COLO668 (cell line): ENCODE measurements around the gene LTK.

ENCODE experiments used
- DNase-seq: peaks from one replicate; lab custom pipeline; 2025; ENCODE audit not compliant: unreplicated experiment; lab: John Stamatoyannopoulos, UW

LTK gene

DNA sequence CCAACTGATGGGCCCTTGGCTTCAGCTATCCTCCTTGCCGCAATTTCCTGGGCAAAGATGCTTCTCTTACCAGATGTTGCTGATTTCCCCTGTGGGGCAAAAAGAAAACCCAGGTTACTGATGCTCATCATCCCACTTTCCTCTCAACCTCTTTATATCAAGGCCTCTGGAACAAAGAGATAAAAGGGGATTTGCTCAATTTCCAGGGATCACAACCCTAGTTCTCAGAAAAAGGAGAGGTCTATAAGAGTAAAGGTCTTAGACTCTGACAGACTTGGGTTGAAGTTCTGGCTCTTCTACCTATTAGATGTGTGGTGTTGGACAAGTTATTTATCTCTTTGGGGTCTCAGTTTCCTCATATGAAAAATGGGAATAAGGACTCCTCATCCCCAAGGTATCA lies 21.9 kb upstream of the LTK start:
- DNase-seq = no peak

DNA sequence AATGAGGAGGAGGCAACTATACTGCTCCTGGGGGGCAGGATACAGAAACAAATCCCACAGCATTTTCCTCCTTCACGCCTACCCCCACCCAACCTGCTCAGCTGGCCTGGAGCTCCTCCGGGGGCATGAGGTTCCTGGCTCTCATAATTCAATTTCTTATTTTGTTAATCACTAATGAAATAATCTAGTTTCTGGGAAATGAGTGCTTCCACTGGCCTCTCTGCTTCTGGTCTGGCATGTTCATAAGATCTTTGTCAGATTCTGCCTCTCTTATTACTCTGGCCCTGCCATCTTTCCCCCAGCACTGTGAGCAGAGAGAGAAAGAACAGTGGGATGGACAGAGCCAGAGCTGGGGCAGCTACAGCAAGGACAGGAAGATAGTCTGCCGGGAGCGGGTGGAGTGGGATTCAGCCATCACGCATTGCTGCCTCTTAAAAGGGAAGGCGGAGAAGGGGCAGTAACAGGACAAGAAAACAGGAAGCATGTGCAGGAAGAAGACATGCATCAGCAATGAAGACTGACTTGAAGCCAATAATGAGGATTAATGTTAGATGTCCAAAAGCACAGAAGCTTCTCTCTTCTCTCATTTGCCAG lies 16.8 kb upstream of the LTK start:
- no peak for DNase-seq

- DNase-seq = no peak
Measured at GRCh38 chr15:41523097-41523496, 9.5 kb upstream of the LTK start.

DNA sequence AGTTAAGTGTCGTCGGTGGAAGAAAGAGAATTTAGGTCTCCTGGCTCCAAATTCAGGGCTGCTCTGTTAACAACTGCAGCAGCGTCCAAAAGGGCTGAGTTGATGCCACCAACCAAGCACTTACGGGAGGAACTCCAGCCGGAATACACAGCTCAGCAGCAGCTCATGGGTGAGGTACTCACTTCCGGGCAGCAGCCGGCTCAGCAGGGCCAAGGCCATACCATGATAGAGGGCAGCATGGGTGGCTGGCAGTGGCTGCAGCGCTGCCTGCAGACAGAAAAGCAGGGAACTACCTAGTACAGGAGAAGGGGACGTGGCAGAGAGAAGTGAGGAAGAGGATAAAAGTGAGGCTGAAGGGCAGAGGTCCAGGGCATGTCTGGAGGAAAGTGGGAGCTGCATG lies 8.0 kb upstream of the LTK start:
- DNase-seq = no peak

GRCh38 chr15:41520636-41521035 lies 7.0 kb upstream of the LTK start:
- no peak for DNase-seq

DNA sequence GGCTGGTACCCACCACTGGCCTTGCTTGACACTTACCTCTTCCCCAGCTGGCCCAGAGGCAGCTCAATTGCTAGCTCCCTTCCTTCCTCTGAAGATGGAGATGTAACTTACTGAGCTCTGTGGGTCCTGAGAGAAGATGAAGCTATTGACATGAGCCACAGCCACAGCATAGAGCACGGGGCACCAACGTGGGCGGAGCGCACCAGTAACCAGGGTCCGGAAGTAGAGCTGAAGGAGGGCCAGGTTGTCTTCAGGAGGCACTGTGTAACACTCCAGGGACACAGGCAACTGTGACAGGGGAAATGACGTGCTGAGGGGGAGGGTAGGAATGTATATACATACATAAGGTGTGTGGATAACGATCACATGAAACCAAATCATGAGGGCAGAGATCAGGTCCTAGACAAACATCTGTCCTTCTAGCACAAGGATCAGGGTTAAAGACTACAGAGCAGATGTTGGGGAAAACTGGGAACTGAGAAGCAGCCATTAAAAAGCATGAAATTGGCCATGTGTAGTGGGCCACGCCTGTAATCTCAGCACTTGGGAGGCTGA lies 4.3 kb upstream of the LTK start:
- DNase-seq = no peak

- peak; percentile 13 for DNase-seq
Measured at GRCh38 chr15:41512940-41513505, 604 bp downstream of the LTK start.

DNA sequence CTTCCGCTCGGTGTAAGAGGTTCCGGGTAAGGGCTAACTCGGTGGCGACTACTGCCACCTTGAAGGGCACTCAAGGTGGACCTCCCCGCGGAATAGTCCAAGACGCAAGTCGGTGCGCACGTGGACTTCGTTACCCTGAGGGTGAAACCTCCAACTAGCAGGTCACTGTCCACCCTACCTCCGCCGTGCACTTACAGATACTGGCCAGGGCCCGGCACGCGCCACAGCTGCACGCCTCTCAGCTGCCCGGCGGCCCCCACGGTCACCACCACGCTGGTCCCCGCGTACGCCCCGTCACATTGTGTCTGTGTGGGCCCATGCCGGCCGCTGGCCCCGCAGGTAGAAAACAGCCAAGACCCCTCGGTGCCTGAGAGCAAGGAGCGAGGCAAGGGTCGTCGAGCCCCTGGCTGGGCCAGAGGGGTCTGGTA lies 1.1 kb downstream of the LTK start:
- no peak for DNase-seq

- DNase-seq = peak; percentile 71
Measured at GRCh38 chr15:41511899-41512369, 1.7 kb downstream of the LTK start.

DNA sequence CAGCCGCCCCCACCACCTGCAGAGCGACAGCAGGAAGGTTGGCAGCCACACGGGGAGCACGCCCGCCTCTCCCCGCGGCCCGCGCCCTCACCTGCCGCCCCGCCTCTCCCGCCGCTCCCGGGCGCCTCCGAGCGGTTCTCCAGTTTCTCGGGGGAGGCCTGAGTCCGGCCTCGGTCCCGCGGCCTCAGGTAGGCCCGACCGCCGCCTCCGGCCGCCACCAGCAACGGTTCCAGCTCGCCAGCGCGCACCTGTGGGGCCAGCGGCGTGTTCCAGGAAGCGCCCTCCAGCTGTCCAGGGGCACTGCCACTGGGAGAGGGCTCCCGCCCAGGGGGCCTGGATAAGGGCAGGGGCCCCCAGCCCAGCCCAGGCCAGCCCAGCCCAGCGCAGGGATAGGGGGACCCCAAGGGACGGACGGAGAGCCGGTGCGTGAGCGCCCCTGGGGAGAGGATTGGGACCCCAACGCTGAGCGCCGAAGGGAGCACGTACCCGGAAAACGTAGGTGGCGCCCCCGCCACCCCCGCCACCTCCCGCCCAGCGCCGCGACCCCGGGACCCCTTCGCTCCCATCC lies 2.2 kb downstream of the LTK start:
- DNase-seq = peak; percentile 82

DNA sequence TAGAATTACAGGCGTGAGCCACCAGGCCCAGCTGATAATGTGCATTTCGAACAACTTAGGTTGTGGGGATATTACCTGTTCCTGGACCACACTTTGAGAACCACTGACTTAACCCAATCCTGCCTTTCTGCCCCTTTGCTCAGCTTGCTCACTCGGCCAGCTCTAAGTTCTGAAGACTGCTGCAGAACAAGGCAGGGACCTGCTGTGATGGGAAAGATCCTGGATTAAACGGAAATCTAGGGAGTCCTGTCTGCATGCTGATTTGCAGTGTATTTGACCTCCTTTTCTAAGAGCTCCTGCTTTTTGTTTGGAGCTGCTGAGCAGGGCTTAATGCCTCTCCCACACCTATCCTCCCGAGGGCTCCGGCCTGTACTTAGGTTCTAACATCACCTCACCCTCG lies 2.9 kb downstream of the LTK start:
- DNase-seq = no peak

- no peak for DNase-seq
Measured at GRCh38 chr15:41507820-41508290, 5.8 kb downstream of the LTK start.

DNA sequence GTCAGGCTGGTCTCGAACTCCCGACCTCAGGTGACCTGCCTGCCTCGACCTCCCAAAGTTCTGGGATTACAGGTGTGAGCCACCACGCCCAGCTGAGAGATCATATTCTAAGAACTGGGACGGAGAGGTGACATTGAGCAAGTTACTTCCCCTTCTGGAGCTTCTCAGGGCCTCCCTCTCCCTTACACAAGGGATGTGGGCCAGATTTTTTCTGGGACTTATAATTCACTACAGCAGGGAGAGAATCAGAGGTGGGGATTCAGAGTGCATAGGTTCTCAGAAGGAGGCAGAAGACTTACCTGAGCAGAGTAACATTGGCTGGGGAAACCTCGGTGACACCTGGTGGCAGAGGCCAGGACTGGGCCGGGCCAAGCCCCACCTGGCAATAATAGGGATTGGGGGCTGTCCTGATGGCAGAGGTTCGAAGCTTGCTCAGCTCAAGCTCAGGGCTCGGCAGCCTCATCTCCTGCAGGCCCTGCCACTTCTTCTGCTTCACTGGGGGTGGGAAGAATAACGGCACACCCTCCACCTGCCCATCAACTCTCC lies 6.8 kb downstream of the LTK start:
- no peak for DNase-seq

DNA sequence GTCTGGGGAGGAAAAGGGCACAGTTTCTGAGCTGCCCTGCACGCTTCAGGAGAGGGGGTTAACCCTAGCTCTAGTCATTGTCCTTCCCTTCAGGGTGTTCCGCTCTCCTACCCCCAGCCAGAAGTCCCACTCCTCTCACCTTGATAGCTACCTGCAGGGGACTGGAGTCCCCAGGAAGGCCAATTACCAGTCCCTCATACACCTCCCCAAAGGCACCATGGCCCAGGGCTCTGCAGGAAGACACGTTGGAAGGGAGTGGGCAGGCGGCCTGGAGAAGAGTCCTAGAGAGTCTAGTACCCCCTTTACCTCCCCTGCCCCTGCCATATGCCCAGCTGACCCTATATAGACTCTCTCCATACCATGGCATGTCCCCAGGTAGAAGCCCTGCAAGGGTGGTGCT lies 7.9 kb downstream of the LTK start:
- no peak for DNase-seq

- DNase-seq = no peak
Measured at GRCh38 chr15:41504751-41505492, 8.7 kb downstream of the LTK start.

- DNase-seq = no peak
Measured at GRCh38 chr15:41503669-41504010, 10.0 kb downstream of the LTK start.

- DNase-seq = no peak
Measured at GRCh38 chr15:41502795-41503668, 10.6 kb downstream of the LTK start.

GRCh38 chr15:41501931-41502794 lies 11.5 kb downstream of the LTK start:
- no peak for DNase-seq

DNA sequence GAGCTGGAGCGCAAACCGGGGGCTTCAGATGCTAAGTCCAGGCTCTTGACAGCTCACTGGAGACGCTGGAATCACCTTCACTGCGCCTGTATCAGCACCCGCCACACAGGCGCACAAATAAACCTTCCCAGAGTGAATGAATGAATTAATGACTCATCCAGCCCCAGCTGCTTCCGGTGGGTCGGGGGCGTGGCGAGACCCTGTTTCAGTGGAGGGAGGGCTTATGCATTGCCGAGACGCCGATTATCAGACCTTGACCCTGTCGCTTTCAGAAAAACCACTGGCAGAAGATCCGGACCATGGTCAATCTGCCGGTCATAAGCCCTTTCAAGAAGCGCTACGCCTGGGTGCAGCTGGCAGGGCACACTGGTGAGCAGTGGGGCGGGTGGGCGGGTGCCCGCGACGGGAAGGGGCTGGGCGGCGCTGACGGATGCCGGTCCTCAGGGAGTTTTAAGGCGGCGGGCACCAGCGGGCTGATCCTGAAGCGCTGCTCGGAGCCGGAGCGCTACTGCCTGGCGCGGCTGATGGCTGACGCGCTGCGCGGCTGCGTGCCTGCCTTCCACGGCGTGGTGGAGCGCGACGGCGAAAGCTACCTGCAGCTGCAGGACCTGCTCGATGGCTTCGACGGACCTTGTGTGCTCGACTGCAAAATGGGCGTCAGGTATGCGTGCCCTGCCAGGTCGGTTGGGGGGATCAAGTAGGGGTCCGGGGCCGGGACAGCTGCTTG lies 12.3 kb downstream of the LTK start:
- DNase-seq = no peak
